HG03457 (cell line): Measurements from ENCODE around the gene RNF4.
"Not testable (repeated sequence)": the region's sequence is repeated elsewhere in the genome, so short reads cannot be mapped to it uniquely, and the experiment has no call there.

ENCODE experiments used
- ATAC-seq: cut with Tn5 transposase; IDR thresholded peaks from one replicate; pipeline ENCODE4 v1.9.1; 2021; ENCODE audit warnings: moderate number of reproducible peaks; ENCODE audit not compliant: unreplicated experiment

The RNF4 gene

DNA sequence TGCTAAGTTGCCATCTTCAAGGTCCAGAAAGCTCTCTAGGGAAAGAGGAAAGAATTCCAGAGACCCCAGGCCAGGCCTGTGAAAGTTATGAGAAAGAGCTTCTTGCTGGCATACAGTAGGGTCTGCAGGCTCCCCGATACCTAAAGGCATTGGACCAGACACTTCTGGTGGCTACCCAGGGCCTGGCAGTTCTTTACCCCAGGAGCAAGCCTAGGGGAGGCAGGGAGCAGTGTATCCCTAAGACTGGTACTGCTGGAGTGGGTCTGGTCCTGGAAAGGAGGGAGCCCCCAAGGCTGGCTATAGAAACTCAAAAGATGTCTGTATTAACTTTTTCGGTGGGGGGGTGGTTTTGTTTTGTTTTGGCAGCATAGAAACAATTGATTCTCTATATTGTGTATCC is 47.7 kb downstream of the RNF4 start:
- no peak for ATAC-seq

DNA sequence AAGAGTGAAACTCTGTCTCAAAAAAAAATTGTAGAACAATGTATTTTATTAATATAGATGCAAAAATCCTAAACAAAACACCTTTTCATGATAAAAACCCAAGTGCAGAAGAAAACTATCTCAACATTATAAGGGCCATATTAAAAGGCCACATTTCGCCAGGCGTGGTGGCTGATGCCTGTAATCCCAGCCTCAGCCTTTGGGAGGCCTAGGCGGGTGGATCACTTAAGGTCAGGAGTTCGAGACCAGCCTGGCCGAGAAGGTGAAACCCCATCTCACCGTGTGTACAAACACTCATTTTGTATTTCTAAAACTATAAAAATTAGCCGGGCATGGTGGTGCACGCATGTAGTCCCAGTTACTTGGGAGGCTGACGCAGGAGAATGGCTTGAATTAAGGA is 57.7 kb downstream of the RNF4 start:
- no peak for ATAC-seq

DNA sequence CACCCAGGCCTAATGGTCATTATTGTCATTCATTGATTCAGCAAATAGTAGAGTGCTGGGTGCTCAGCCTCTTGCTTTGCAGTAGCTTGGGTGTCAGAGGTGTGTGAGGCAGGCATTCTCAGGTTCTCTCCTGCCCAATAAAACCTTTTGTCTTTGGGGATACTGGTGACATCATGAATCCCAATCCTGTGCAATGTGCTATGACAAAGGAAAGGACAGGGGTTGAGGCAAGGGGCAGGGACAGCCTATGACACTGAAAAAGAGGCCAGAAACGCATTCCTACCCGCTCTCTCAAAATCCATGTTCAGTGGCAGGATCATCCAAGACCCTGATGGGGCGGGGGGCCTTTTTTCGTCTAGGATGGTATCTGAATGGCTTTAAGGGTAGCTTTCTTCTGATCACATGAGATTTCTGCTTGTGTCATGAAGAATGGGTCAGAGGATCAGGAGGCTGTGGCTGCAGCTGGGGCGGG is 66.0 kb downstream of the RNF4 start:
- no peak for ATAC-seq

DNA sequence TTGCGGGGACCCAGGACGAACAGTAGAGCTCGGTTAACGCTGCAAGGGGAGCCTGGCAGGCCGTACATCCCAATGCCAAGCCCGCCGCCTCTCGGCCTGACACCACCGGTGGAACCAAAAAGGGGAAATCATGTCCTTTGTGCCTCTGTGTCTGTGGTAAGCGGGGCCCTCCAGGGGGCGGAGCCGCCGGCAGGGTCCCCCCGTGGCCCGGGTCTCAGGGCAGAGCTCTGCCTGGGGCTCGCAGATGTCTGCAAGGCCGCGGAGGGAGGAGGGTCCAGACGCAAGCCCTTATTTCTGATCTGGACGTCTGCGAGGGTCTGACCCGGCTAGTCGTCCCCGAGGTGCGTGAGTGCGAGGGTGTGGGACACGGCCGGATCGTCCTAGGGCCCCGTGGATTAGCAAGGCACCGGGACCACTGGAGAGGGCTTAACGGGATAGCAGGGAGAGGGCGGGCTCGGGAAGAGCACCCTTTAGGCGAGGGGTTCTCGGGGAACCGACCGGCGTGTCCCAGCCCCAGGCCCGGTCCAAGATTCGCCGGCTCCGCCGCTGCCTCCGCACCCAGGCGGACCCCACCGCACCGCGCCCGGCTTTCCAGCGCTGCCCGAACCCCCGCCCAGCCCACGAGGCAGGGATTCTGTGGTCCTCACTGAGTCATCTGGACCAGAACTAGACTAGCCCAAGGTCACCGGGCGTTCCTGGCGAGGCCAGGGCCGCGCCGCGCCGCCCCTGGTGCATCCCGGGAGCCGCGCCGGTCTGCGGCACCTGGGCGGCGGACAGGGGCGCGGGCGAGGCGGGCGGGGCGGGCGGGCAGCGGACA is 66.7 kb downstream of the RNF4 start:
- no peak for ATAC-seq

DNA sequence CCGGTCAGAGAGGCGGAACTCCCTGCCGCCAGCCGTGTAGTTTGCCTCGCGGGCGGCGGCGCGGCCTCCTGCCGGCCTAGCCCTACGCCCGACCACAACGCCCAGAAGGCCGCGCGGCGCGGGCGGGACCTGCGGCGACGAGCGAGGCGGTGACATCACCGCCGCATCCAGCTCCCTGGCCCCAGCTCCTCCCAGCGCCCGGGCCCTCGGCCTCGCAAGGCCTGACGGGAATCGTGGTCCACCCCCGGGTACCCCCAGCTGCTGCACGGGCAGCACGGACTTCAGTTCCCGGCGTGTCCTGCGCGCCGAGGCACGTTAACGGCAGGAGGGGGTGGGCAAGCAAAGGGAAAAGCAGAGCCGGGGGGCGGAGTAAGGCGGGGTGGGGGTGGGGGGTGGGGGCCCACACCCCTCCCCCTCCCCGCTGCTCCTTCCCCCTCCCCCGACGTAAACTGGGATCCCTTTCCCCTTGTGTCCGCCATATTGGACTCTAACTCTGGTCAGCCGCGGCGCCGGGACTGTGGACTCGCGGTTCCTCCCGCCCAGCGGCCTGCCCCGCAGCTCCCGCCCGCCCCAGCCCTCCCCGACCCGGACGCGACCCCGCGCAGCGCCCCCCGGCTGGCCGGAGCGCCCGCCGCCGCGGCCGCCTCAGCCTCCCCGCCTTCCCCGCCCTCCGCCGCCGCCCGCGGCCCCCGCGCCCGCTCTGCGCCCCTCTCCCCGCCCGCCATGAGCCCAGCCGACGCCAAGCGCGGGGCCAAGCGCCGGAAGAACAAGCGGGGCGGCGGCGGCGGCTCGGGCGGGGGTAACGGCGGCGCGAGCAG is 67.5 kb downstream of the RNF4 start, which contains the start of gene FAM193A:
Gene FAM193A (plus strand): TSS at position 455 of the 818 bp plus-strand sequence. CDS start 269 bp downstream, at position 724.
- peak; percentile 88 for ATAC-seq

DNA sequence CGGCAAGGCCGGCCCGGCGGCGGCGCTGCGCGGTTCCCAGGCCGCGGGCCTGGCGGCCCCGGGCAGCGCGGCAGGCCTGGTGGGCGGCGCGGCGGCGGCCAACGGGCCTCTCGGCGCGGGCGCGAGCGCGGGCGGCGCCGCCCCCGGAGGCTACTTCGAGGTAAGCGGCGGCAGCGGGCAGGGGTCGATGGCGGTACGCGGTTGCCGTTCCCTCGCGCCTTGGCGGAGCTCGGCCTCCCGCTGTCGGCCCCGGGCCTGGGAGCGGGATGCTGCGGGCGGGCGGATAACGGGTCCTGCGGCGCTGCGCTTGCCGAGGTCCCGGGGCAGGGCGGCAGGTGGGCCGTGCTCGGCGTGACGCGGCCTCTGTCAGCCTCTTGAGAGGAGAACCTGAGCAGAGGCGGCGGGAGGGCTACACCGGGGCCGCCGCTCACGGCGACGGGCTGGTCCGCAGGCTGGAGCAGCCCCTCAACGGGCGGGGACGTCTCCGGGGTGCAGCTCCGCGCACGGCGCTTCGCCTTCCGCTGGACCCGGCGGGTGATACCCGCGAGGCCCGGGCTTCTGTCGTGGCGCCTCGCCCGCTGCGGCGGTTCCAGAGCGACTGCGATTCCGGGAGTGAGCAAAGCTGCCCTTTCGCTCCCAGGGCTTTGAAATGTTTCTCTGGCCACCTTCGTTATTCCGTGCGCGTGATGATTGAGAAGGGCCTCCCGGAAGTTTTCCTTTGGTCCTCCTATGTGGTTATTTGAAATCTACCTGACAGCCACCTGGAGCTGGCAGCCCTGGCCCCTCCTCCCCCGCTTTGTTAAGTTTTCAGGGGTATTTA is 68.3 kb downstream of the RNF4 start:
- ATAC-seq: peak; percentile 7

DNA sequence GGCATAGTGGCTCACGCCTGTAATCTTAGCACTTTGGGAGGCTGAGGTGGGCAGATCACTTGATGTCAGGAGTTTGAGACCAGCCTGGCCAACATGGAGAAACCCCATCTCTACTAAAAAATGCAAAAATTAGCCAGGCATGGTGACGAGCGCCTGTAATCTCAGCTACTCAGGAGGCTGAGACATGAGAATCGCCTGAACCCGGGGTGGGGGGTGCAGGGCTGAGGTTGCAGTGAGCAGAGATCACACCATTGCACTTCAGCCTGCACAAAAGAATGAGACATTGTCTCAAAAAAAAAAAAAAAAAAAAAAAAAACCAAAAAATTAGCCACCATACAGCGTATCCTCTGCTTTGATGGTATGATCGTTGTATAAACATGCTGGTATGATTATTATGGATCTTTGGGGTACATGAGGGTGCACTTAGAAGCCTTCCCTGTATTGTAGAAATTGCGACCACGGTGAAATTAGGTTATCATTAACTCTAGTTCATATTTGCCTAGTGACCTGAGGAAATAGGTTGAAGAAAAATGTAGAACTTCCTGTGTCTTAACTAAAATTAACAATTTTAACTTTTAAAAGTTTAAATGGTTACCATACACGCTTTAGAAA is 74.8 kb downstream of the RNF4 start:
- not testable (repeated sequence) for ATAC-seq

DNA sequence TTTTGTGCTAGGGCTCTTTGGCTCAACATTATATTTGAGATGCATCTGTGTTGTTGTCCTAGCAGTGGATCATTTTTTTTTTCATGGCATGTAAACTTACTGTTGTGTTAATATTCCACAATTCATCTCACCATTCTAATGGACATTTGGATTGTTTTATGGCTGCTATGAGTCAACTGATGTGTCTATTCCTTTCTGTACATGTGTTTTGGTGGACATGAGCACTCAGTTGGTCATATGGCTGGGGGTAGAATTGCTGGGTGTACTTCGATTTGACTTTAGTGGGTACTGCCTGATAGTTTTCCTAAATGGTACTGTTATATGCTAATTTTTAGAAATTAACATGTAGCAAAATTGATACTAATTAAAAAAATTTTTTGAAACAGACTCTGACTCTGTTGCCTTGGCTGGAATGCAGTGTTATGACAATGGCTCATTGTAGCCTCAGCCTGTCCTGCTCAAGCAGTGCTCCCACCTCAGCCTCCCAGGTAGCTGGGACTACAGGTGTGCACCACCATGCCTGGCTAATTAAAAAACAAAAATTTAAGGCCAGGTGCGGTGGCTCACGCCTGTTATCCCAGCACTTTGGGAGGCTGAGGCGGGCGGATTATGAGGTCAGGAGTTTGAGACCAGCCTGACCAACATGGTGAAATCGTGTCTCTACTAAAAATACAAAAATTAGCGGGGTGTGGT is 76.6 kb downstream of the RNF4 start:
- no peak for ATAC-seq

DNA sequence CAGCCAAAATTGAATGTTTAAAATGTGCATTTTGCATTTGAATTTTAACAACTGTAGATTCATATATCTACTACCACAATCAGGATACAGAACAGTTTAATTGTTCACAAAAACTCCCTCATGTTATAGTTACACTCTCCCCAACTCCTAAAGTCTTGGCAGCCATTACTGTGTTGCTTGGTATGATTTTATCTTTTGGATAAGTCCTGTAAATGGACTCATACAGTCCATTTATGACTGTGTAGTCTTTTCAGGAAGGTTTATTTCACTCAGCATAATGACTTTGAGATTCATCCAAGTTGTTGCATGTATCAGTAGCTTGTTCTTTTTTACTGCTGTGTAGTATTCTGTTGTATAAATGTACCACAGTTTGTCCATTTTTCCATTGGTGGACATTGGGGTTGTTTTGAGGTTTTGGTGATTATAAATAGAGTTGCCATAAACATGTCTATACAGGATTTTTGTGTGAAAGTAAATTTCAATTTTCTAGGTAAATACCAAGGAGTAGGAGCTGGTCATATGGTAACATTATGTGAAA is 77.4 kb downstream of the RNF4 start:
- ATAC-seq: no peak

DNA sequence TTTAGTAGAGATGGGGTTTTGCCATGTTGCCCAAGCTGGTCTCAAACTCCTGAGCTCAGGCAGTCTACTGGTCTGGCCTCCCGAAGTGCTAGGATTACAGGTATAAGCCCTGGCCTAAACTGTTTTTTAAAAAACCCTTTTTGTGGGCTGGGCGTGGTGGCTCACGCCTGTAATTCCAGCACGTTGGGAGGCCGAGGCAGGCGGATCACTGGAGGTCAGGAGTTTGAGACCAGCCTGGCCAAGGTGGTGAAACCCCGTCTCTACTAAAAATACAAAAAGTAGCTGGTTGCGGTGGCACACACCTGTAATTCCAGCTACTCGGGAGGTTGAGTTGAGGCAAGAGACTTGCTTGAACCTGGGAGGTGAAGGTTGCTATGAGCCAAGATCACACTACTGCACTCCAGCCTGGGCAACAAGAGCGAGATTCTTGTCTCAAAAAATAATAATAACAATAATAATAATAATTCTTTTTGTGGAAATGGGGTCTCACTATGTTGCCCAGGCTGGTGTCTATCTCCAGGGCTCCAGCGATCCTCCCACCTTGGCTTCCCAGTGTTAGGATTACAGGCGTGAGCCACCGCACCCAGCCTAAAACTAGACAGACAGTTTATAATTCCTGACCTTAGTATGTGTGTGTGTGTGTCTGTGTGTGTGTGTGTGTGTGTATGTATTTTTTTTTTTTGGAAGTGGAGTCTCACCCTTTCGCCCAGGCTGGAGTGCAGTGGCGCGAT is 78.2 kb downstream of the RNF4 start:
- not testable (repeated sequence) for ATAC-seq

DNA sequence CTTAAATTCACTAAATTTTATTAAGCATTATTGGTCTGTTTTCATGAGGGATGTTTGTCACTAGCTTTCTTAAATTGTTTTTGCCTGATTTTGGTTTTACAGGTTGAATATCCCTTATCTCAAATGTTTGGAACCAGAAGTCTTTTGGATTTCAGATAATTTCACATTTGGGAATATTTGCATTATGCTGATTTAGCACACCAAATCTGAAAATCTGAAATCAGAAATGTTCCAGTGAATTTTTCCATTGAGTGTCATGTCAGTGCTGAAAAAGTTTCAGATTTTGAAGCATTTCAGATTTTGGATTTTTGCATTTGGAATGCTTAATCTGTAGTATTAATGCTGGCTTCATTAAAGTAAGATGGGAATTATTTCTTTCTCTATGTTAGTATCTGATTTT is 82.2 kb downstream of the RNF4 start:
- no peak for ATAC-seq

DNA sequence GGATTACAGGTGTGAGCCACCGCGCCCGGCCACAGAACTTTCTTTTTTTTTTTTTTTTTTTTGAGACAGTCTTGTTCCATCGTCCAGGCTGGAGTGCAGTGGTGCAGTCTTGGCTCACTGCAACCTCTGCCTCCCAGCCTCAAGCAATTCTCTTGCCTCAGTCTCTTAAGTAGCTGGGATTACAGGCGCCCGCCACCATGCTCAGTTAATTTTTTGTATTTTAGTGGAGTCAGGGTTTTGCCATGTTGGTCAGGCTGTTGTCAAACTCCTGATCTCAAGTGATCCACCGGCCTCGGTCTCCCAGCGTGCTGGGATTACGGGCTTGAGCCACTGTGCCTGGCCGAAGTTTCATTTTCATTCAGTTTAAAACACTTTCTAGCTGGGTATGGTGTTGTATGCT is 83.9 kb downstream of the RNF4 start:
- no peak for ATAC-seq

DNA sequence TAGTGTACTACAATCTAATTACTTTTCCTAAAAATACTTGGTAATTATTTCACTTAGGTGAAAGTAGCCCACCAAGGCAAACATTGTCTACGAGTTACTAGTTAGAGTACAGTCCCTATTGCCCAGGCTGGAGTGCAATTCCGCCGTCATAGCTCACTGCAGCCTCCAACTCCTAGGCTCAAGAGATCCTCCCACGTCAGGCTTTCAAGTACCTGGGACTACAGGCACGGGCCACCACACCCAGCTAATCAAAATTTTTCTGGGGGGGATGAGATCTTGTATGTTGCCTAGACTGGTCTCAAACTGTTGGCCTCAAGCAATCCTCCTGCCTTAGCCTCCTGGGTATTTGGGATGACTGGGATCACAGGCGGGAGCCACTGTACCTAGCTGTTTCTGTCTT is 89.4 kb downstream of the RNF4 start:
- no peak for ATAC-seq

DNA sequence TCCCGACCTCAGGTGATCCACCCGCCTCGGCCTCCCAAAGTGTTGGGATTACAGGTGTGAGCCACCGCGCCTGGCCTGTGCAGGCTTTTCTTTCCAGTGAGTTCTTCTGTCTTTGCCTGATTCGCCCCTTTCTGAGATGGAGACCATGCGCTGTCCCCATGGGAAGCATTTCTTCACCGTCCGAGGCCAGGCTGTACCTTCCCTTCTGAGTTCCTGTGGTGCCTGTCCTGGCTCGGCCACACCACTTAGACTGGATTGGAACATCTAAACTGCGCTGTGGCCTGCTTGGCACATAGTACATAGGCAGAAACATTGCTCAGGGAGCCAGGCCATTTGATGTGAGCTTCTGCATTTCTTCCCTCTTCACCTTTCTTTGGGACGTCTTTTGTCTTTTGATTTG is 91.3 kb downstream of the RNF4 start:
- no peak for ATAC-seq
